WTC11 (cell line): ENCODE measurements around the gene RPLP1. TPM values are rescaled to one million over a fixed set of nuclear protein-coding genes. Genes with fewer than 3 reads are reported as not detected.

Experiments used
- ATAC-seq: fragments of 200-7000 bp; cut with Tn5 transposase; 2 replicates; pipeline ENCODE4 v1.10.0; 2021; ENCODE audit warnings: mild to moderate bottlenecking, moderate library complexity
- CTCF ChIA-PET: fragments of 300-600 bp; sonication (Branson Sonifier 250); formaldehyde crosslinking; loops from one replicate; lab custom pipeline; 2021; ENCODE audit warnings: antibody characterized with exemption; lab: Charles Lee
- POLR2A ChIA-PET: fragments of 350-600 bp; sonication (Branson Sonifier 250); formaldehyde crosslinking; loops from one replicate; lab custom pipeline; 2021; ENCODE audit warnings: antibody characterized with exemption; lab: Charles Lee
- DNase-seq: peaks from one replicate; pipeline ENCODE4 v3.0.0; 2021; ENCODE audit warnings: low spot score
- H3K27ac Mint-ChIP-seq: 2 replicates; pipeline ENCODE4 v1.8.0; 2021; ENCODE audit warnings: mixed read lengths
- H3K27me3 Mint-ChIP-seq: 2 replicates; pipeline ENCODE4 v1.8.0; 2021; ENCODE audit warnings: low read depth, mild to moderate bottlenecking, moderate library complexity, mixed read lengths
- H3K36me3 Mint-ChIP-seq: 2 replicates; pipeline ENCODE4 v1.8.0; 2021; ENCODE audit warnings: mixed read lengths
- H3K4me1 Mint-ChIP-seq: 2 replicates; pipeline ENCODE4 v1.8.0; 2022; ENCODE audit warnings: mixed read lengths
- H3K4me3 Mint-ChIP-seq: 2 replicates; pipeline ENCODE4 v1.8.0; 2021; ENCODE audit warnings: mild to moderate bottlenecking, moderate library complexity, mixed read lengths
- H3K9me3 Mint-ChIP-seq: 2 replicates; pipeline ENCODE4 v1.8.0; 2021; ENCODE audit warnings: mixed read lengths
- ATF1 ChIP-seq: sonication (generic); formaldehyde crosslinking; IDR thresholded peaks from 2 replicates; pipeline ENCODE4 v1.8.1; 2023; ENCODE audit warnings: mild to moderate bottlenecking, moderate library complexity, missing genetic modification reagents
- CDX4 ChIP-seq: fragments of 250-450 bp; sonication (Bioruptor Pico); IDR thresholded peaks from 2 replicates; pipeline ENCODE4 v1.9.0; 2021; ENCODE audit warnings: moderate library complexity, mild to moderate bottlenecking, inconsistent platforms, borderline replicate concordance
- CREM ChIP-seq: sonication (generic); formaldehyde crosslinking; IDR thresholded peaks from 2 replicates; pipeline ENCODE4 v1.8.1; 2022; ENCODE audit warnings: mild to moderate bottlenecking, missing genetic modification reagents, moderate library complexity
- E2F5 ChIP-seq: sonication (generic); formaldehyde crosslinking; IDR thresholded peaks from 2 replicates; pipeline ENCODE4 v1.8.1; 2022; ENCODE audit warnings: mild to moderate bottlenecking, moderate library complexity, missing genetic modification reagents
- ELF4 ChIP-seq: sonication (generic); formaldehyde crosslinking; IDR thresholded peaks from 2 replicates; pipeline ENCODE4 v1.8.1; 2022; ENCODE audit warnings: low read depth, mild to moderate bottlenecking, moderate library complexity, missing genetic modification reagents
- ERG ChIP-seq: fragments of 250-450 bp; sonication (Bioruptor Pico); IDR thresholded peaks from 2 replicates; pipeline ENCODE4 v1.8.0; 2021; ENCODE audit warnings: mild to moderate bottlenecking
- FOXJ3 ChIP-seq: sonication (generic); formaldehyde crosslinking; IDR thresholded peaks from 2 replicates; pipeline ENCODE4 v1.9.0; 2021; ENCODE audit warnings: missing genetic modification reagents, mild to moderate bottlenecking, borderline replicate concordance
- HMGXB4 ChIP-seq: sonication (generic); formaldehyde crosslinking; IDR thresholded peaks from 2 replicates; pipeline ENCODE4 v1.8.1; 2023; ENCODE audit warnings: mild to moderate bottlenecking, moderate library complexity, missing genetic modification reagents
- MYBL2 ChIP-seq: sonication (generic); formaldehyde crosslinking; IDR thresholded peaks from 2 replicates; pipeline ENCODE4 v1.8.1; 2023; ENCODE audit warnings: mild to moderate bottlenecking, moderate library complexity, missing genetic modification reagents
- NFE2L1 ChIP-seq: sonication (generic); formaldehyde crosslinking; IDR thresholded peaks from 2 replicates; pipeline ENCODE4 v1.8.1; 2023; ENCODE audit warnings: missing genetic modification reagents
- NR2C2 ChIP-seq: sonication (generic); formaldehyde crosslinking; IDR thresholded peaks from 2 replicates; pipeline ENCODE4 v1.8.0; 2022; ENCODE audit warnings: mild to moderate bottlenecking, missing genetic modification reagents
- NR3C1 ChIP-seq: sonication (generic); formaldehyde crosslinking; conservative IDR thresholded peaks from 2 replicates; pipeline ENCODE4 v1.8.1; 2023; ENCODE audit warnings: low read depth, mild to moderate bottlenecking, missing genetic modification reagents
- PRDM15 ChIP-seq: sonication (generic); formaldehyde crosslinking; IDR thresholded peaks from 2 replicates; pipeline ENCODE4 v1.8.0; 2022; ENCODE audit warnings: missing genetic modification reagents
- PREB ChIP-seq: sonication (generic); formaldehyde crosslinking; IDR thresholded peaks from 2 replicates; pipeline ENCODE4 v1.8.1; 2022; ENCODE audit warnings: mild to moderate bottlenecking, missing genetic modification reagents, moderate library complexity, borderline replicate concordance
- RORB ChIP-seq: fragments of 250-450 bp; sonication (Bioruptor Pico); IDR thresholded peaks from 2 replicates; pipeline ENCODE4 v1.9.0; 2021; ENCODE audit warnings: mild to moderate bottlenecking
- TCF7 ChIP-seq: sonication (generic); formaldehyde crosslinking; IDR thresholded peaks from 2 replicates; pipeline ENCODE4 v1.8.0; 2022; ENCODE audit warnings: mild to moderate bottlenecking, low read depth, missing genetic modification reagents, moderate library complexity
- ZBTB43 ChIP-seq: sonication (generic); formaldehyde crosslinking; IDR thresholded peaks from 2 replicates; pipeline ENCODE4 v1.8.1; 2023; ENCODE audit warnings: mild to moderate bottlenecking, missing genetic modification reagents
- ZNF219 ChIP-seq: sonication (generic); formaldehyde crosslinking; IDR thresholded peaks from 2 replicates; pipeline ENCODE4 v1.8.0; 2023; ENCODE audit warnings: missing genetic modification reagents, mild to moderate bottlenecking, borderline replicate concordance
- ZNF512 ChIP-seq: sonication (generic); formaldehyde crosslinking; IDR thresholded peaks from 2 replicates; pipeline ENCODE4 v1.8.1; 2022; ENCODE audit warnings: missing genetic modification reagents, borderline replicate concordance
- total RNA-seq: library from RNA; stranded (reverse); gene quantifications from 3 replicates; pipeline ENCODE4 v1.2.3, GENCODE V29; 2021

The RPLP1 gene
- total RNA-seq, 1 experiment from 2014 or later: 2,441 TPM

- H3K27me3 Mint-ChIP-seq: no peaks in the 10 kb centered on the region
- POLR2A ChIA-PET: no interaction called here
- H3K27ac Mint-ChIP-seq: no peak overlapping the region
- ATAC-seq (no peak), DNase-seq (no peak)
- H3K4me3 Mint-ChIP-seq: no peak overlapping the region
- H3K36me3 Mint-ChIP-seq: peaks cover 82% of the 10 kb centered on the region
- no peaks in the 10 kb centered on the region for H3K9me3 Mint-ChIP-seq
- CTCF ChIA-PET: no interaction called here
- TF ChIP-seq PREB (CRISPR knock-in tag) (no peak), FOXJ3 (CRISPR knock-in tag) (no peak), TCF7 (no peak), PRDM15 (CRISPR knock-in tag) (no peak), RORB (CRISPR knock-in tag) (no peak), NR2C2 (CRISPR knock-in tag) (no peak), NR3C1 (CRISPR knock-in tag) (no peak), HMGXB4 (CRISPR knock-in tag) (no peak), CREM (CRISPR knock-in tag) (no peak), ZNF219 (no peak), ATF1 (no peak), ZNF512 (CRISPR knock-in tag) (no peak), E2F5 (no peak), CDX4 (CRISPR knock-in tag) (no peak), MYBL2 (CRISPR knock-in tag) (no peak), ZBTB43 (CRISPR knock-in tag) (no peak), NFE2L1 (CRISPR knock-in tag) (no peak), ELF4 (CRISPR knock-in tag) (no peak), ERG (CRISPR knock-in tag) (no peak)
- H3K4me1 Mint-ChIP-seq: no peaks in the 10 kb centered on the region
These were observed 27.7 kb upstream of the RPLP1 start for GRCh38 chr15:69424748-69425413.
